OCI-LY3 (cell line): ENCODE data around the gene SLC16A8.

Experiments
- EZH2phosphoT487 ChIP-seq: fragments of 200-600 bp; shearing (Covaris generic); IDR thresholded peaks from 2 replicates; pipeline ENCODE4 v1.6.1; 2018; ENCODE audit warnings: antibody characterized with exemption, mixed run types, low read depth
- TF ChIP-seq, protein P1 (sequence below): fragments of 200-600, 300-600 bp; sonication (generic); IDR thresholded peaks from 2 replicates; pipeline ENCODE4 v1.5.1; 2014; ENCODE audit warnings: antibody characterized with exemption, low read length, low read depth

DNA sequence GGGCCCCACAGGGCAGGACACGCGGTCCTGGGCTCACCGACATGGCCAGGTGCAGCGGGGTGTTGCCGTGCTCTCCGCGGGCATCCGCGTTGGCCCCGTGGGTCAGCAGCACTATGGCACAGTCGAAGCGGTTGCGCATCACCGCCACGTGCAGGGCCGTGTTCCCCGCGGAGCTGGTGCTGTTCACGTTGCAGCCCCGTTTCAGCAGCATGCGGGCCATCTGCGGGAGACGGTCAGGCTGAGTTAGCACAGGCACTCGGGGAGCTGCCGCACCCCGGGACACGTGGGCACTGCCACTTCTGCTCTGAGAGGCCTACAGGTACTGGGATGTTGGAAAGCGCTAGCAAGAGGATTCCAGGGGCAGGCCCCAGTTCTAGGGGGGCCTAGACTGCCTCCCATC is 48.8 kb upstream of the SLC16A8 start:
- TF ChIP-seq, protein P1, sequence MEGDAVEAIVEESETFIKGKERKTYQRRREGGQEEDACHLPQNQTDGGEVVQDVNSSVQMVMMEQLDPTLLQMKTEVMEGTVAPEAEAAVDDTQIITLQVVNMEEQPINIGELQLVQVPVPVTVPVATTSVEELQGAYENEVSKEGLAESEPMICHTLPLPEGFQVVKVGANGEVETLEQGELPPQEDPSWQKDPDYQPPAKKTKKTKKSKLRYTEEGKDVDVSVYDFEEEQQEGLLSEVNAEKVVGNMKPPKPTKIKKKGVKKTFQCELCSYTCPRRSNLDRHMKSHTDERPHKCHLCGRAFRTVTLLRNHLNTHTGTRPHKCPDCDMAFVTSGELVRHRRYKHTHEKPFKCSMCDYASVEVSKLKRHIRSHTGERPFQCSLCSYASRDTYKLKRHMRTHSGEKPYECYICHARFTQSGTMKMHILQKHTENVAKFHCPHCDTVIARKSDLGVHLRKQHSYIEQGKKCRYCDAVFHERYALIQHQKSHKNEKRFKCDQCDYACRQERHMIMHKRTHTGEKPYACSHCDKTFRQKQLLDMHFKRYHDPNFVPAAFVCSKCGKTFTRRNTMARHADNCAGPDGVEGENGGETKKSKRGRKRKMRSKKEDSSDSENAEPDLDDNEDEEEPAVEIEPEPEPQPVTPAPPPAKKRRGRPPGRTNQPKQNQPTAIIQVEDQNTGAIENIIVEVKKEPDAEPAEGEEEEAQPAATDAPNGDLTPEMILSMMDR, result no peak
- no peak for TF ChIP-seq EZH2phosphoT487
